IPS DF 6.9 (cell line): Measurements from ENCODE around the gene MAP4K5.

Experiments used
- DNase-seq: peaks from one replicate; pipeline ENCODE4 v3.0.0-alpha.2; 2013; ENCODE audit warnings: low read depth, low spot score
- H3K27ac ChIP-seq: one replicate; pipeline ENCODE4 v1.5.1; 2013; ENCODE audit warnings: low read length, control low read depth
- H3K27me3 ChIP-seq: 2 replicates; pipeline ENCODE4 v1.6.1; 2013; ENCODE audit warnings: mild to moderate bottlenecking, low read length; ENCODE audit not compliant: control insufficient read depth, insufficient read depth
- H3K36me3 ChIP-seq: 2 replicates; pipeline ENCODE4 v1.6.1; 2013; ENCODE audit warnings: low read length; ENCODE audit not compliant: control insufficient read depth, insufficient read depth
- H3K4me1 ChIP-seq: 2 replicates; pipeline ENCODE4 v1.6.1; 2013; ENCODE audit warnings: low read length; ENCODE audit not compliant: control insufficient read depth, insufficient read depth
- H3K4me3 ChIP-seq: 2 replicates; pipeline ENCODE4 v1.5.1; 2013; ENCODE audit warnings: mild to moderate bottlenecking, low read length
- H3K9me3 ChIP-seq: 2 replicates; pipeline ENCODE4 v1.6.1; 2013; ENCODE audit warnings: low read length, inconsistent platforms; ENCODE audit not compliant: control insufficient read depth, insufficient read depth
- WGBS: extraction: QIAGEN DNeasy Blood & Tissue Kit; methylation state at CpG from one replicate; pipeline ENCODE4 v1.1.7; 2013; ENCODE audit warnings: mixed read lengths, missing lambda C conversion rate; ENCODE audit not compliant: insufficient read length, insufficient coverage; 5-methylcytosine and 5-hydroxymethylcytosine counted together

The MAP4K5 gene

GRCh38 chr14:50477760-50478159 is 54.6 kb downstream of the MAP4K5 start:
- no peaks in the 10 kb centered on the region for H3K27me3 ChIP-seq
- DNase-seq: no peak
- H3K4me3 ChIP-seq: no peak overlapping the region
- no CpG with 5 or more reads among the region's 2 CpGs for WGBS
- no peaks in the 10 kb centered on the region for H3K4me1 ChIP-seq
- no peaks in the 10 kb centered on the region; the same call in 1 of the 2 replicates for H3K36me3 ChIP-seq
- H3K27ac ChIP-seq: no peak overlapping the region
- H3K9me3 ChIP-seq: no peaks in the 10 kb centered on the region

GRCh38 chr14:50476134-50476533 is 56.2 kb downstream of the MAP4K5 start:
- no peak overlapping the region for H3K27ac ChIP-seq
- no peaks in the 10 kb centered on the region for H3K4me1 ChIP-seq
- H3K27me3 ChIP-seq: no peaks in the 10 kb centered on the region
- DNase-seq: no peak
- H3K9me3 ChIP-seq: no peaks in the 10 kb centered on the region
- no CpG with 5 or more reads among the region's 1 CpG for WGBS
- H3K36me3 ChIP-seq: no peaks in the 10 kb centered on the region; the same call in 1 of the 2 replicates
- H3K4me3 ChIP-seq: no peak overlapping the region

- no peak overlapping the region for H3K27ac ChIP-seq
- WGBS: no CpG with 5 or more reads among the region's 1 CpG
- no peaks in the 10 kb centered on the region for H3K4me1 ChIP-seq
- no peaks in the 10 kb centered on the region for H3K27me3 ChIP-seq
- no peak overlapping the region for H3K4me3 ChIP-seq
- no peaks in the 10 kb centered on the region; the same call in 1 of the 2 replicates for H3K36me3 ChIP-seq
- no peaks in the 10 kb centered on the region for H3K9me3 ChIP-seq
- no peak for DNase-seq
Measured at GRCh38 chr14:50475460-50475859, 56.9 kb downstream of the MAP4K5 start.

GRCh38 chr14:50471838-50472465 is 60.4 kb downstream of the MAP4K5 start:
- Histone ChIP-seq H3K4me1 (no peaks in the 10 kb centered on the region), H3K27me3 (no peaks in the 10 kb centered on the region), H3K9me3 (no peaks in the 10 kb centered on the region), H3K4me3 (no peak overlapping the region), H3K27ac (no peak overlapping the region), H3K36me3 (no peaks in the 10 kb centered on the region; the same call in 1 of the 2 replicates)
- no CpG with 5 or more reads among the region's 6 CpGs for WGBS
- no peak for DNase-seq

GRCh38 chr14:50469982-50470381 is 62.4 kb downstream of the MAP4K5 start:
- H3K9me3 ChIP-seq: no peaks in the 10 kb centered on the region
- no peaks in the 10 kb centered on the region for H3K4me1 ChIP-seq
- H3K27me3 ChIP-seq: no peaks in the 10 kb centered on the region
- DNase-seq: no peak
- H3K36me3 ChIP-seq: no peaks in the 10 kb centered on the region; the same call in 1 of the 2 replicates
- no peak overlapping the region for H3K4me3 ChIP-seq
- no CpG with 5 or more reads among the region's 1 CpG for WGBS
- no peak overlapping the region for H3K27ac ChIP-seq

GRCh38 chr14:50462111-50462510 is 70.3 kb downstream of the MAP4K5 start:
- no peak overlapping the region for H3K4me3 ChIP-seq
- WGBS: no CpG with 5 or more reads among the region's 2 CpGs
- H3K36me3 ChIP-seq: no peaks in the 10 kb centered on the region
- no peak for DNase-seq
- H3K27me3 ChIP-seq: no peaks in the 10 kb centered on the region
- H3K4me1 ChIP-seq: no peaks in the 10 kb centered on the region
- no peaks in the 10 kb centered on the region for H3K9me3 ChIP-seq
- no peak overlapping the region for H3K27ac ChIP-seq

GRCh38 chr14:50453869-50454268 is 78.5 kb downstream of the MAP4K5 start:
- H3K9me3 ChIP-seq: no peaks in the 10 kb centered on the region
- H3K27ac ChIP-seq: no peak overlapping the region
- no peak overlapping the region for H3K4me3 ChIP-seq
- no CpG with 5 or more reads among the region's 2 CpGs for whole genome bisulfite sequencing
- H3K27me3 ChIP-seq: no peaks in the 10 kb centered on the region
- no peaks in the 10 kb centered on the region for H3K4me1 ChIP-seq
- H3K36me3 ChIP-seq: no peaks in the 10 kb centered on the region; the same call in 1 of the 2 replicates
- DNase-seq: no peak

- Histone ChIP-seq H3K4me3 (no peak overlapping the region), H3K4me1 (no peaks in the 10 kb centered on the region), H3K36me3 (no peaks in the 10 kb centered on the region; the same call in 1 of the 2 replicates), H3K27me3 (no peaks in the 10 kb centered on the region), H3K9me3 (no peaks in the 10 kb centered on the region), H3K27ac (no peak overlapping the region)
- DNase-seq: no peak
- WGBS: no CpG with 5 or more reads among the region's 3 CpGs
Measured at GRCh38 chr14:50452979-50453705, 79.2 kb downstream of the MAP4K5 start.

GRCh38 chr14:50452296-50452695 is 80.1 kb downstream of the MAP4K5 start:
- Histone ChIP-seq H3K27ac (no peak overlapping the region), H3K4me3 (no peak overlapping the region), H3K27me3 (no peaks in the 10 kb centered on the region), H3K9me3 (no peaks in the 10 kb centered on the region), H3K36me3 (no peaks in the 10 kb centered on the region; the same call in 1 of the 2 replicates), H3K4me1 (no peaks in the 10 kb centered on the region)
- WGBS: no CpG with 5 or more reads among the region's 1 CpG
- no peak for DNase-seq

GRCh38 chr14:50451854-50452253 is 80.5 kb downstream of the MAP4K5 start:
- H3K36me3 ChIP-seq: no peaks in the 10 kb centered on the region; the same call in 1 of the 2 replicates
- no peaks in the 10 kb centered on the region for H3K9me3 ChIP-seq
- WGBS: no CpG with 5 or more reads among the region's 6 CpGs
- DNase-seq: no peak
- no peaks in the 10 kb centered on the region for H3K4me1 ChIP-seq
- H3K27me3 ChIP-seq: no peaks in the 10 kb centered on the region
- H3K27ac ChIP-seq: no peak overlapping the region
- H3K4me3 ChIP-seq: no peak overlapping the region
